Measurements from ENCODE around the gene AURKAIP1. TPM values are rescaled to one million over a fixed set of nuclear protein-coding genes. Genes with fewer than 3 reads are reported as not detected.

Gene AURKAIP1
- total and polyA plus RNA-seq, 9 of the 15 experiments (the other 6 are each of a cell fraction or from before 2014, with no cell fraction given), result 7.8 to 478 (median 92.0) TPM

- no peak for TF ChIP-seq HNRNPH1 (optimal IDR thresholded peaks at IDR 0.05; ENCODE audit: low read depth, low read length)
- TF ChIP-seq SMARCB1 (IDR thresholded peaks at IDR 0.05; ENCODE audit: insufficient read length, low read depth), result no peak
- no peak for TF ChIP-seq NR2C1 (IDR thresholded peaks at IDR 0.05)
- no peak for TF ChIP-seq NR2C1 (tag; IDR thresholded peaks at IDR 0.05)
- no peak for TF ChIP-seq U2AF1 (optimal IDR thresholded peaks at IDR 0.05; ENCODE audit: low read depth, low read length)
- TF ChIP-seq HMGXB4 (CRISPR knock-in tag; IDR thresholded peaks at IDR 0.05), result peak; percentile 67; the same call in 1 of the 2 replicates
- TF ChIP-seq BRD4 (IDR thresholded peaks at IDR 0.05), result no peak
- TF ChIP-seq NEUROD1 (IDR thresholded peaks at IDR 0.05; ENCODE audit: borderline replicate concordance, low read depth, low read length, partially characterized antibody), result no peak
- TF ChIP-seq USF2 (CRISPR knock-in tag; IDR thresholded peaks at IDR 0.05), result peak; percentile 46
- TF ChIP-seq TAF15 (IDR thresholded peaks at IDR 0.05; ENCODE audit: low read depth, low read length), result no peak
- peak; percentile 84; the same call in 1 of the 2 replicates for TF ChIP-seq ZNF232 (CRISPR knock-in tag; IDR thresholded peaks at IDR 0.05)
- no peak for TF ChIP-seq LARP7 (IDR thresholded peaks at IDR 0.05)
- TF ChIP-seq ZNF695 (CRISPR knock-in tag; IDR thresholded peaks at IDR 0.05), result no peak
- TF ChIP-seq NR2C2 (CRISPR knock-in tag; IDR thresholded peaks at IDR 0.05), result 0 out of 2 replicates have a peak, but pooled peaks have one; percentile 31
- no peak for TF ChIP-seq NR2C2 (tag; IDR thresholded peaks at IDR 0.05)
- no peak for TF ChIP-seq ZNF696 (CRISPR knock-in tag; conservative IDR thresholded peaks at IDR 0.05)
- TF ChIP-seq MXI1 (IDR thresholded peaks at IDR 0.05; ENCODE audit: low read depth, low read length), result no peak
- TF ChIP-seq DIDO1 (tag; IDR thresholded peaks at IDR 0.05; ENCODE audit: low read depth), result no peak
- TF ChIP-seq RBFOX2 (IDR thresholded peaks at IDR 0.05; ENCODE audit: low read depth, low read length), result no peak; the same call in none of the 2 replicates
- TF ChIP-seq BDP1 (IDR thresholded peaks at IDR 0.05; ENCODE audit: insufficient read depth, insufficient read length), result no peak
- no peak for TF ChIP-seq THRB (CRISPR knock-in tag; conservative IDR thresholded peaks at IDR 0.05)
- TF ChIP-seq UBTF (IDR thresholded peaks at IDR 0.05; ENCODE audit: borderline replicate concordance in 1 of 2, low read depth in 2 of 2, low read length in 2 of 2), result no peak
- no peak for TF ChIP-seq ARID1B (IDR thresholded peaks at IDR 0.05)
- TF ChIP-seq YY1 (IDR thresholded peaks at IDR 0.05; ENCODE audit: borderline replicate concordance in 1 of 3, control insufficient read depth in 1 of 3, extremely low read depth in 1 of 3, insufficient read depth in 3 of 3, insufficient read length in 1 of 3, insufficient replicate concordance in 2 of 3, low read depth in 1 of 3, low read length in 2 of 3), result no peak
These were observed 40.2 kb downstream of the AURKAIP1 start (continued) for GRCh38 chr1:1334835-1335234.

All from K562 (cell line).